RWPE1 (cell line): ENCODE results near the gene ZXDC.

Experiments used
- CTCF ChIA-PET: fragments of 350-600 bp; sonication (Branson Sonifier 250); formaldehyde crosslinking; extraction: SDS; loops from one replicate; lab custom pipeline; 2021; lab: Yijun Ruan, JAX
- POLR2A ChIA-PET: fragments of 400-600 bp; formaldehyde crosslinking; extraction: SDS; loops from one replicate; lab custom pipeline; 2020; ENCODE audit warnings: antibody characterized with exemption; ENCODE audit not compliant: low non-redundant PET; lab: Yijun Ruan, JAX
- DNase-seq: peaks from one replicate; pipeline ENCODE4 v3.0.0; 2012; ENCODE audit warnings: low spot score
- H3K27ac ChIP-seq: fragments of 450-650 bp; 2 replicates; pipeline ENCODE4 v1.5.1; 2017
- TF ChIP-seq, protein P1 (sequence below): fragments of 450-650 bp; conservative IDR thresholded peaks from 2 replicates; pipeline ENCODE4 v1.5.1; 2017; ENCODE audit warnings: low read depth, mild to moderate bottlenecking

The ZXDC gene

DNA sequence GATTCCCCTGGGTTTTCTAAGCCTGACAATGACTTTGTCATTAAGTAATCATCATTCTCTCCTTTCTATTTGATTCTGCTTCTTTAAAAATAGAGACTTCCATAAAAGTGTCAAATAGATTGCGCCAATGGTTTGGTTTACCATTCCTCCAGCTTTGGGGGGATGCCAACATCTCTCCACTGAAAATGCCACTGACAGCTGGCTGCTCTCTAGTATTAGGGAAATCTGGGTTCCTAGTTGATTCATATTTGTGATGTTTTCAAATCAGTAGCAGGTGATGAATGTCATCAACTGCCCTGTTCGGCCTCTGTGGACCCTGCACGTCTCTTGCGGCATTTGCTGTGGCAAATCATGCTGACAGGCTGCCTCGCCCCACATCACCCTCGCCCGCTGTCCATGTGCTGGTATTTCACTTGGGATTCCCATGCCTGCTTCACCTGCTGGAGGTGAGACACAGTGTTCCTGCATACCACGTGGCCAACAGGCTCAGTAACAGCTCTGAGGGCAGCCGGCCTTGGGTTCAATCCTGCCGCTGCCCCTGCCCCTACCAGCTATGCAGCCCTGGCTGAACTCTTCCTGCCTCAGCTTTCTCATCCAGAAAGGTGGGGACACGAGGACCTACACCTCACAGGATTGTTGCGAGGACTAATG lies 28.1 kb downstream of the ZXDC start:
- POLR2A ChIA-PET, result no interaction called here
- DNase-seq, result no peak
- TF ChIP-seq, protein P1, sequence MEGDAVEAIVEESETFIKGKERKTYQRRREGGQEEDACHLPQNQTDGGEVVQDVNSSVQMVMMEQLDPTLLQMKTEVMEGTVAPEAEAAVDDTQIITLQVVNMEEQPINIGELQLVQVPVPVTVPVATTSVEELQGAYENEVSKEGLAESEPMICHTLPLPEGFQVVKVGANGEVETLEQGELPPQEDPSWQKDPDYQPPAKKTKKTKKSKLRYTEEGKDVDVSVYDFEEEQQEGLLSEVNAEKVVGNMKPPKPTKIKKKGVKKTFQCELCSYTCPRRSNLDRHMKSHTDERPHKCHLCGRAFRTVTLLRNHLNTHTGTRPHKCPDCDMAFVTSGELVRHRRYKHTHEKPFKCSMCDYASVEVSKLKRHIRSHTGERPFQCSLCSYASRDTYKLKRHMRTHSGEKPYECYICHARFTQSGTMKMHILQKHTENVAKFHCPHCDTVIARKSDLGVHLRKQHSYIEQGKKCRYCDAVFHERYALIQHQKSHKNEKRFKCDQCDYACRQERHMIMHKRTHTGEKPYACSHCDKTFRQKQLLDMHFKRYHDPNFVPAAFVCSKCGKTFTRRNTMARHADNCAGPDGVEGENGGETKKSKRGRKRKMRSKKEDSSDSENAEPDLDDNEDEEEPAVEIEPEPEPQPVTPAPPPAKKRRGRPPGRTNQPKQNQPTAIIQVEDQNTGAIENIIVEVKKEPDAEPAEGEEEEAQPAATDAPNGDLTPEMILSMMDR, result no peak
- H3K27ac ChIP-seq, result no peak overlapping the region
- CTCF ChIA-PET, result no interaction called here

GRCh38 chr3:126446791-126447190 lies 28.9 kb downstream of the ZXDC start:
- H3K27ac ChIP-seq, result no peak overlapping the region
- ChIA-PET CTCF (no interaction called here), POLR2A (no interaction called here)
- no peak for DNase-seq
- TF ChIP-seq, protein P1, result no peak

- DNase-seq, result no peak
- POLR2A ChIA-PET, result no interaction called here
These were observed 29.4 kb downstream of the ZXDC start for GRCh38 chr3:126446301-126446700.

GRCh38 chr3:126445506-126445905 lies 30.2 kb downstream of the ZXDC start:
- TF ChIP-seq, protein P1, result no peak
- DNase-seq, result no peak
- H3K27ac ChIP-seq, result no peak overlapping the region
- POLR2A ChIA-PET, result no interaction called here
- CTCF ChIA-PET, result interaction anchor here (0.6 kb wide), 1 partner anchor 40 kb away, joined by 3 read pairs; no protein-coding TSS in a partner anchor

More at GRCh38 chr3:126446301-126446700, 29.4 kb downstream of the ZXDC start:
- CTCF ChIA-PET, result no interaction called here
- H3K27ac ChIP-seq, result no peak overlapping the region
- TF ChIP-seq, protein P1, result no peak

GRCh38 chr3:126442856-126443242 lies 32.8 kb downstream of the ZXDC start:
- ChIA-PET CTCF (no interaction called here), POLR2A (no interaction called here)
- no peak overlapping the region for H3K27ac ChIP-seq
- DNase-seq, result no peak
- TF ChIP-seq, protein P1, result no peak

DNA sequence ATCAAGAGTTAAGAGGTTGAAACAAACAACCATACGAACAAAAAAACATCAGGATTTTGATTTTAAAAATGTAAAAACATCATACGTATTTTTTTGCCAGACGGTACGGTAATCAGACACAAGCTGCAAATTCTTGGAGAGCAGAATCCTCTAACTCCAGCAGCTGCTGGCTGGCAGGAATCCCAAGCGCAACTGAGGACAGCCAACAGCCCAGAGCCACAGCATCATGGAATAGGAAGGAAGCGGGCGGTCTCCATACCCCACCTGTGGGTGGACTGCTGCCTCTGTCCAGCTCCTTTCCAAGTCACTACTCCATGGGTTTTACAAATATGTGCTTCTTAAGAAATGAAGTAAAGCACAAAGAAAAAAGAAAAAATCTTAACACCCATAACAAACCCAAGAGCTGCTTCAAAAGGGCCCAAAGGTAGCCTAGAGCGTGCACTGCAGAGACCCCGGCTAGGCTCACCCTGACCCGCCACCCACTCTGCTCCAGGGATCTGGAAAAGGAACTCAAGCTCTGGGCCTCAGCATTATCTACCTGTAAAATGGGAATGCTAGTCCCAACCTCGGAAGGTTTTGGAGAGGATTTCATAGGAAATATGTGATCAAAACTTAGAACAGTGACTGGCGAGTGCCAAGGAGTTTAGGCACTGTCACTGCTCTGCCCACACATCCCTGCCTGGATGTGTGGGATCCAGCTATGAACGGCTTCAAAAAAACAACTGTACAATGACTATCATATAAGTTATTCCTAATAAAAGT lies 33.4 kb downstream of the ZXDC start:
- DNase-seq, result no peak
- POLR2A ChIA-PET, result no interaction called here
- CTCF ChIA-PET, result no interaction called here
- TF ChIP-seq, protein P1, result no peak
- no peak overlapping the region for H3K27ac ChIP-seq
